Breast epithelium (tissue), 3 donors: ENCODE results near the gene PFAS.

Experiments used
- POLR2A ChIP-seq: fragments of 450-650 bp; IDR thresholded peaks from one replicate; pipeline ENCODE4 v1.6.1; 2016; ENCODE audit warnings: antibody characterized with exemption, mild to moderate bottlenecking, moderate library complexity
- TF ChIP-seq, protein P1 (sequence below), 3 donors: fragments of 450-650 bp; IDR thresholded peaks; one replicate each; pipeline ENCODE4 v1.5.1; 2016 to 2017; ENCODE audit warnings: antibody characterized with exemption in 3 of 3, mild to moderate bottlenecking in 3 of 3, moderate library complexity in 3 of 3

DNA sequence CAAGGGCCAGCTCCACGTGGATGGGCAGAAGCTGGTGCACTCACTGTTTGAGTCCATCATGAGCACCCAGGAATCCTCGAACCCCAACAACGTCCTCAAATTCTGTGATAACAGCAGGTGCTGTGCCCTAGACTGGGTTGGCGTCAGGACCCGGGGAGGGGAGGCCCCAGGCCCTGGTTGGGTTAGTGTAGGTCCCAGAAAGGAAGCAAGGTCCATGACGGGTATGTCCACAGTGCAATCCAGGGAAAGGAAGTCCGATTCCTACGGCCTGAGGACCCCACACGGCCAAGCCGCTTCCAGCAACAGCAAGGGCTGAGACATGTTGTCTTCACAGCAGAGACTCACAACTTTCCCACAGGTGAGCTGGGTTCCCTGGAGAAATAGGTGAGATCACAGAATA lies 7.2 kb downstream of the PFAS start:
- TF ChIP-seq, protein P1, sequence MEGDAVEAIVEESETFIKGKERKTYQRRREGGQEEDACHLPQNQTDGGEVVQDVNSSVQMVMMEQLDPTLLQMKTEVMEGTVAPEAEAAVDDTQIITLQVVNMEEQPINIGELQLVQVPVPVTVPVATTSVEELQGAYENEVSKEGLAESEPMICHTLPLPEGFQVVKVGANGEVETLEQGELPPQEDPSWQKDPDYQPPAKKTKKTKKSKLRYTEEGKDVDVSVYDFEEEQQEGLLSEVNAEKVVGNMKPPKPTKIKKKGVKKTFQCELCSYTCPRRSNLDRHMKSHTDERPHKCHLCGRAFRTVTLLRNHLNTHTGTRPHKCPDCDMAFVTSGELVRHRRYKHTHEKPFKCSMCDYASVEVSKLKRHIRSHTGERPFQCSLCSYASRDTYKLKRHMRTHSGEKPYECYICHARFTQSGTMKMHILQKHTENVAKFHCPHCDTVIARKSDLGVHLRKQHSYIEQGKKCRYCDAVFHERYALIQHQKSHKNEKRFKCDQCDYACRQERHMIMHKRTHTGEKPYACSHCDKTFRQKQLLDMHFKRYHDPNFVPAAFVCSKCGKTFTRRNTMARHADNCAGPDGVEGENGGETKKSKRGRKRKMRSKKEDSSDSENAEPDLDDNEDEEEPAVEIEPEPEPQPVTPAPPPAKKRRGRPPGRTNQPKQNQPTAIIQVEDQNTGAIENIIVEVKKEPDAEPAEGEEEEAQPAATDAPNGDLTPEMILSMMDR (IDR thresholded peaks at IDR 0.05): no peak
- no peak for TF ChIP-seq POLR2A
